MM.1S (cell line): ENCODE data around the gene TUT1.

Source experiments
- CTCF ChIP-seq: fragments of 300-600 bp; sonication (generic); IDR thresholded peaks from 2 replicates; pipeline ENCODE4 v1.5.1; 2016; ENCODE audit warnings: antibody characterized with exemption, low read length, mixed read lengths
- EZH2 ChIP-seq: fragments of 300-600 bp; sonication (generic); optimal IDR thresholded peaks from 2 replicates; pipeline ENCODE3; 2017; ENCODE audit warnings: low read depth, mild to moderate bottlenecking, antibody characterized with exemption, low read length, mixed read lengths
- EZH2phosphoT487 ChIP-seq: fragments of 300-600 bp; sonication (generic); IDR thresholded peaks from 2 replicates; pipeline ENCODE4 v1.6.1; 2018; ENCODE audit warnings: antibody characterized with exemption, low read length

- TF ChIP-seq CTCF (no peak), EZH2phosphoT487 (no peak), EZH2 (no peak)
These were observed 14.1 kb upstream of the TUT1 start for GRCh38 chr11:62605467-62605866.
